ENCODE data around the gene KIF18B. TPM values are rescaled to one million over a fixed set of nuclear protein-coding genes. Genes with fewer than 3 reads are reported as not detected.
A peak's percentile ranks its signal among the peaks of the same experiment; 100 is the strongest.

The KIF18B gene
- total and polyA plus RNA-seq, 2 of the 13 experiments (the other 11 are each of a cell fraction or from before 2014, with no cell fraction given), result 15.2 to 15.3 TPM

GRCh38 chr17:44947461-44948314, at the start of gene KIF18B (continued):
- peak; percentile 92 for TF ChIP-seq HMGXB3 (CRISPR knock-in tag; IDR thresholded peaks at IDR 0.05; ENCODE audit: borderline replicate concordance)
- 0 out of 2 replicates have a peak, but pooled peaks have one; percentile 36 for TF ChIP-seq ZBTB34 (CRISPR knock-in tag; IDR thresholded peaks at IDR 0.05)
- TF ChIP-seq CSRNP1 (CRISPR knock-in tag; IDR thresholded peaks at IDR 0.05), result peak; percentile 95
- no peak; the same call in 1 of the 2 replicates for TF ChIP-seq ISL2 (CRISPR knock-in tag; IDR thresholded peaks at IDR 0.05)
- TF ChIP-seq POLR2AphosphoS5 (IDR thresholded peaks at IDR 0.05; ENCODE audit: low read depth, low read length), result peak; percentile 99
- TF ChIP-seq, protein P1, sequence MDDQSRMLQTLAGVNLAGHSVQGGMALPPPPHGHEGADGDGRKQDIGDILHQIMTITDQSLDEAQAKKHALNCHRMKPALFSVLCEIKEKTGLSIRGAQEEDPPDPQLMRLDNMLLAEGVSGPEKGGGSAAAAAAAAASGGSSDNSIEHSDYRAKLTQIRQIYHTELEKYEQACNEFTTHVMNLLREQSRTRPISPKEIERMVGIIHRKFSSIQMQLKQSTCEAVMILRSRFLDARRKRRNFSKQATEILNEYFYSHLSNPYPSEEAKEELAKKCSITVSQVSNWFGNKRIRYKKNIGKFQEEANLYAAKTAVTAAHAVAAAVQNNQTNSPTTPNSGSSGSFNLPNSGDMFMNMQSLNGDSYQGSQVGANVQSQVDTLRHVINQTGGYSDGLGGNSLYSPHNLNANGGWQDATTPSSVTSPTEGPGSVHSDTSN (CRISPR knock-in tag; IDR thresholded peaks at IDR 0.05; ENCODE audit: borderline replicate concordance), result 0 out of 2 replicates have a peak, but pooled peaks have one; percentile 48
- peak; percentile 84 for TF ChIP-seq SP2 (CRISPR knock-in tag; IDR thresholded peaks at IDR 0.05)
- TF ChIP-seq MEIS2 (CRISPR knock-in tag; IDR thresholded peaks at IDR 0.05), result peak; percentile 50; the same call in 1 of the 2 replicates
- TF ChIP-seq HNRNPLL (IDR thresholded peaks at IDR 0.05; ENCODE audit: low read depth, low read length, poor library complexity, severe bottlenecking), result peak; percentile 76
- peak; percentile 26 for TF ChIP-seq ZNF788 (CRISPR knock-in tag; IDR thresholded peaks at IDR 0.05; ENCODE audit: borderline replicate concordance)
- TF ChIP-seq JUNB (CRISPR knock-in tag; IDR thresholded peaks at IDR 0.05; ENCODE audit: borderline replicate concordance), result no peak
- TF ChIP-seq CBX2 (IDR thresholded peaks at IDR 0.05; ENCODE audit: low read depth, low read length), result no peak
- peak; percentile 95 for TF ChIP-seq CBX2 (CRISPR knock-in tag; IDR thresholded peaks at IDR 0.05; ENCODE audit: low read depth)
- peak; percentile 69; the same call in 1 of the 2 replicates for TF ChIP-seq POGZ (CRISPR knock-in tag; IDR thresholded peaks at IDR 0.05)
- no peak for TF ChIP-seq PHB2 (IDR thresholded peaks at IDR 0.05; ENCODE audit: partially characterized antibody)
- TF ChIP-seq NFKB2 (CRISPR knock-in tag; IDR thresholded peaks at IDR 0.05; ENCODE audit: borderline replicate concordance), result peak; percentile 89; the same call in 1 of the 2 replicates
- TF ChIP-seq BCL6 (CRISPR knock-in tag; IDR thresholded peaks at IDR 0.05), result no peak; the same call in 1 of the 2 replicates
